Epithelial cell of proximal tubule (primary cell): ENCODE results near the gene RBM15B. TPM values are rescaled to one million over a fixed set of nuclear protein-coding genes. Genes with fewer than 3 reads are reported as not detected.
"Not testable (repeated sequence)": the region's sequence is repeated elsewhere in the genome, so short reads cannot be mapped to it uniquely, and the experiment has no call there.

Experiments
- DNase-seq: peaks from one replicate; pipeline ENCODE4 v3.0.0-alpha.2; 2011; ENCODE audit warnings: low read depth
- H3K4me3 ChIP-seq: 2 replicates; pipeline ENCODE4 v1.5.1; 2011; ENCODE audit warnings: low read depth, mild to moderate bottlenecking, low read length
- CTCF ChIP-seq: conservative IDR thresholded peaks from 2 replicates; pipeline ENCODE4 v1.5.1; 2012; ENCODE audit warnings: low read depth, mild to moderate bottlenecking, low read length
- total RNA-seq: library from RNA; depleted of rRNA; stranded (reverse); fragments of >200 nt; gene quantifications from 2 replicates; pipeline ENCODE4 v1.2.3, GENCODE V29; 2015

The RBM15B gene
- total RNA-seq, 1 donor from 2014 or later = 25.6 TPM

GRCh38 chr3:51362476-51362875, 28.6 kb upstream of the RBM15B start:
- TF ChIP-seq CTCF = no peak
- no peak overlapping the region for H3K4me3 ChIP-seq
- DNase-seq = no peak

GRCh38 chr3:51368276-51368675, 22.8 kb upstream of the RBM15B start:
- not testable (repeated sequence) for DNase-seq, H3K4me3 ChIP-seq

- peak; percentile 83 for TF ChIP-seq CTCF
- peak; percentile 32 for DNase-seq
These were observed 19.0 kb upstream of the RBM15B start for GRCh38 chr3:51371943-51372557.

GRCh38 chr3:51373658-51374421, 17.2 kb upstream of the RBM15B start:
- no peak overlapping the region for H3K4me3 ChIP-seq
- DNase-seq = no peak

More at GRCh38 chr3:51371943-51372557, 19.0 kb upstream of the RBM15B start:
- H3K4me3 ChIP-seq = no peak overlapping the region

GRCh38 chr3:51374456-51374855, 16.6 kb upstream of the RBM15B start:
- DNase-seq = no peak
- no peak for TF ChIP-seq CTCF

More at GRCh38 chr3:51373658-51374421, 17.2 kb upstream of the RBM15B start:
- no peak for TF ChIP-seq CTCF

GRCh38 chr3:51375136-51375535, 15.9 kb upstream of the RBM15B start:
- H3K4me3 ChIP-seq = no peak overlapping the region
- no peak for DNase-seq
- no peak for TF ChIP-seq CTCF

More at GRCh38 chr3:51374456-51374855, 16.6 kb upstream of the RBM15B start:
- H3K4me3 ChIP-seq = no peak overlapping the region

GRCh38 chr3:51375571-51375970, 15.5 kb upstream of the RBM15B start:
- no peak overlapping the region for H3K4me3 ChIP-seq
- no peak for DNase-seq
- TF ChIP-seq CTCF = no peak
